LNCAP (cell line): ENCODE results near the gene WDR37.

ENCODE experiments used
- TF ChIP-seq, protein P1 (sequence below): fragments of 450-650 bp; IDR thresholded peaks from 2 replicates; pipeline ENCODE4 v1.5.1; 2017; ENCODE audit warnings: mild to moderate bottlenecking

Gene WDR37

DNA sequence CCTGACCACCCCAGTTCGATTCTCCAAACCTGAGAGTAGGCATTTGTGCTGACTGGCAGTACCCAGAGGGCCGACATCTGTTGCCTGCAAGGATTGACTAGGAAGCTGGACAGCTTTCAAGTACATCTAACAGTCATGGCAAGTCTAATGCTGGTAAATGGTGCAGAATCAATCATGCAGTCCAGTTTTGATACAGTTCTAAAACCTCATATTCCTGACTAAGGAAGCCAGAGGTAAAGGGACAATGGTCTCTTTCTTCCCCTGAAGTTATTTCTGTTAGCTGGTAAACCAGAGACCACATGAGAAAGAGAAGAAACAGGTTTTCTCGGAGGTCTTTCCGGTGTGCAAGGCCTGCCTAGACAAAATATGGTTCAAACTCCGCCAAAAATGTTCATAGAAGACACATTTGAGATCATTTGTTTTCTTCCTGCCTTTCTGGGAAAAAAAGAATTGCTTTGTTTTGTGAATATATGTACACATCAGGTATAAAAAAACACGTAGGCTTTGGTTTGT, 97.1 kb downstream of the WDR37 start:
- TF ChIP-seq, protein P1, sequence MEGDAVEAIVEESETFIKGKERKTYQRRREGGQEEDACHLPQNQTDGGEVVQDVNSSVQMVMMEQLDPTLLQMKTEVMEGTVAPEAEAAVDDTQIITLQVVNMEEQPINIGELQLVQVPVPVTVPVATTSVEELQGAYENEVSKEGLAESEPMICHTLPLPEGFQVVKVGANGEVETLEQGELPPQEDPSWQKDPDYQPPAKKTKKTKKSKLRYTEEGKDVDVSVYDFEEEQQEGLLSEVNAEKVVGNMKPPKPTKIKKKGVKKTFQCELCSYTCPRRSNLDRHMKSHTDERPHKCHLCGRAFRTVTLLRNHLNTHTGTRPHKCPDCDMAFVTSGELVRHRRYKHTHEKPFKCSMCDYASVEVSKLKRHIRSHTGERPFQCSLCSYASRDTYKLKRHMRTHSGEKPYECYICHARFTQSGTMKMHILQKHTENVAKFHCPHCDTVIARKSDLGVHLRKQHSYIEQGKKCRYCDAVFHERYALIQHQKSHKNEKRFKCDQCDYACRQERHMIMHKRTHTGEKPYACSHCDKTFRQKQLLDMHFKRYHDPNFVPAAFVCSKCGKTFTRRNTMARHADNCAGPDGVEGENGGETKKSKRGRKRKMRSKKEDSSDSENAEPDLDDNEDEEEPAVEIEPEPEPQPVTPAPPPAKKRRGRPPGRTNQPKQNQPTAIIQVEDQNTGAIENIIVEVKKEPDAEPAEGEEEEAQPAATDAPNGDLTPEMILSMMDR, result no peak

DNA sequence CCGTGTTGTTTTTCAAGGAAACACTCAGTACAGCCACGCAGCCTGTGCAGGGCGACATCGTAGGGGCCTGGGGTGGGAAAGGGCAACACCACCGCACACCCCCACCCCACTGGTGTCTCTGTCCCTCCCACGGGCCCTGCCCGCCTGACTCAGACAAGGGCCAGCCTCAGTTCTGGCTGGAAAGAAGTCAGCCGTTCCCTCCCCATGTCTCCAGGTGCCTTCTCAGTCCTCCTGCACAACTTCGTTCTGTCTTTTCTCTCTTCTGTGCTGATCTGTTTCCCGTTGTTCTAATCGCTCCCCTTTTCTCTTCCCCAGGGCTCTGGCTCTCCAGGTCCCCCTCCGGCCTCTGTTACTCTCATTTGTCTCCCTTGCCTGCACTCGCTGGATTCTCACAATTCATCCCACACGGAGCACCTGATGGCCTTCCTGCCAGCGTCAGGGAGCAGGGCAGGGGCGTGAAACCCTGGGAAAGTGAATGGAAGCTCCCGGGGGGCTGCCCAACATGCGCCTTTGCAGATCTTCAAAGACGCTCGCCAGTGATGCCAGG, 97.7 kb downstream of the WDR37 start:
- TF ChIP-seq, protein P1, result no peak

DNA sequence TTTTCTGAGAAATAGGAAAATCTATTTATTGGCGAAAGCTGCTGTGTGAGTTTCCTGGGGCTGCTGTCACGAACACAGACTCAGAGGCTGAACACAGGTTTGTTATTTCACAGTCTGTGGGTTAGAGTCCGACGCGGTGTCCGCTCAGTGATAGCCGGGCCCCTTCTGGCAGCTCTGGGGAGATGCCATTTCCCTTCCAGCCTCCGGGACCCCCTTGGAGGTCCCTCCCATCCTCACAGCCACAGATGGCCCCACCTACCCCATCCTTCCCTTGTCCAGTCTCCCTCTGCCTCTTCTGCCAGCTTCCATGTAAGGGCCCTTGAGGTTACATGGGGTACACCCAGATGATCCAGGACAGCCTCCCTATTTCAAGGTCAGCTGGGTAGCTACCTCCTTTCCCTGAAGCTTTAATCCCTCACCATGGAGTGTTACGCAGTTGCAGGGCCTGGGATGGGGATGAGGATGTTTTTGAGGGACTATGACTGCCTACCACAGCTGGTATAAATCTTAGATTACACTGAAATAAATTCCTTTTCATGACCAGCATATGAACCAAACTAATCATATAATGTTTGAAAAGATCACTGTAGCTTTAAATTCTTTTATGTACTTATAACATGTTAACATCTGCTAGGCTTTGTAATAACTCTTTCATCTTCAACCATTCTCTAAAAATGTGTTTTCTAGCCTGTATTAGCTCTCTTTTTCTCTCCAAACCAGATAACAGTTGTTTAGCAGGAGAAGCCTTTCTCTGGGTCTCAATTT, 98.5 kb downstream of the WDR37 start:
- TF ChIP-seq, protein P1, result no peak

DNA sequence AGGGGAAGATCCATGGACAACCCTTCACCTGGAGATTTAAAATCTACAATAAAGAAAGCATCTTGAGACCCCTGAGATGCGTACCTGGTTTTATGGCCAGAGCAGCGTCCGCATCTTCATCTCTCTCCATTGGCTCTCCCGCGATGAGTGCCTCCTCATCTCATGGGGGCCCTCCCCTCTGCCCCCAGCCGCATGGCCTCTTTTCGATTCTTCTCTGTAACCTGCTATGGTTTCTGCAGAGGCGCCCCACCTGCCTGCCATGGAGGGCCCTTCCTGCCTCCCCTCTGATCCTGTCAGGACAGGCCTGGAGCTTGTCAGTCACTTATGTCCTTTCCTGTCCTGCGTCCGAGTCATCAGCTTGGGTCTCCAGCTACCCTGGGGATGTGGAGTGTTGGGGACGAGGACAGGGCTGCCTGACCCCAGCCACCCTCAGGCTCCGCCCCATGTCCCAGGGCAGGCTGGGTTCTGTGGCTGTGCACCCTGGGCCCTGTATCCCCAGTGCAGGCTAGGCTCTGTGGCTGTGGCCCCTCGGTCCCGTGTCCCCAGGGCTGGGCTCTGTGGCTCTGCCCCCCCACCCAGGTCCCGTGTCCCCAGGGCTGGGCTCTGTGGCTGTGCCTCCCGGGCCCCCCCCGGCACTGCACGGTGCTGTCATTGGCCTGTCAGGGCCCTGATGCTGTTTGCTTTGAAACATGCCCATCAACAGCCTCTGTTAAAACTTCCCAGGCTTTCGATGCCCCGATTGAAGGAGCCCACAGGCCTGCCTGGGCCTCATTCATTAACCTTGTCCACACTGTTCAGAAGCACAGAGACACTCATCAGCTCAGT, 99.8 kb downstream of the WDR37 start:
- TF ChIP-seq, protein P1, result no peak

DNA sequence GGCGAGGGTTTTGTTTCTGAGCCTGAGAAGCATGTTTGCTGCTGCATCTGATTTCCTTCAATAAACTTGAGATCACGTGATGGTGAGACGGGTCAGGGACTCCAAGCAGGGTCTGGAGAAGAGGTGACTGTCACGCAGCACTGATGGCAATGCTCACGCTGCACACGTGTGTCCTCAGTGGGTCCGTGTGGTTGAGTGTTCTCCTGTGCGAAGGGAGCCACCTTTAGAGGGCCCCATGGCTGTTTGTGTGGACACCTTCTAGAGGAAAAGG, 100.4 kb downstream of the WDR37 start:
- TF ChIP-seq, protein P1, result no peak

DNA sequence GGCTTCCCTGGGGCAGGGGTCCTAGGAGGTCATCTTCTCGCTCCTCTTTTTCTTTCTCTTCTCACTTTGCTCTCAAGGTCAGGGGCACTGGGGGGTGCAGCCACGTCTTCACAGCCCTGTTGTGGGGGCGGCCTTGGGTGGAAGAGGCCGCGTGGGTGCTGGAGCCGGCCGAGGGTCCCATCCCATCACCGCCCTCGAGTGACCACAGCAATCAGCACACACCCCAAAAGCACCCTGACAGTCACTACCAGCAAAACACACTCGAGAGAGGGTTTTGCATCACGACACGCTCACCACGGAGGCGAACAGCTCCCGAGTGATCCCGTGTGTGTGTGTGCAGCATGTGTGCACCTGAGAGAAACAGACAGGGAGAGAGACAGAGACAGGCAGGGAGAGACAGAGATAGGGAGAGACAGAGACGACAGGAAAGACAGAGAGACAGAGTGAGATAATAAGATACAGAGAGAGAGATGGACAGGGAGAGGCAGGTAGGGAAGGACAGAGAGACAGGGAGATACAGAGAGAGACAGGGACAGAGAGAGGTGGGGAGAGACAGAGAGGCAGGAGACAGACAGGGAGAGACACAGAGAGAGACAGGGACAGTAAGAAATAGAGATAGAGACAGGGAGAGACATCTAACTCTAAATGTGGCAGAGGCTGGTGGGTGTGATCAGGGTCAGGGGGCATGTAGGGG, 100.9 kb downstream of the WDR37 start:
- TF ChIP-seq, protein P1, result no peak

DNA sequence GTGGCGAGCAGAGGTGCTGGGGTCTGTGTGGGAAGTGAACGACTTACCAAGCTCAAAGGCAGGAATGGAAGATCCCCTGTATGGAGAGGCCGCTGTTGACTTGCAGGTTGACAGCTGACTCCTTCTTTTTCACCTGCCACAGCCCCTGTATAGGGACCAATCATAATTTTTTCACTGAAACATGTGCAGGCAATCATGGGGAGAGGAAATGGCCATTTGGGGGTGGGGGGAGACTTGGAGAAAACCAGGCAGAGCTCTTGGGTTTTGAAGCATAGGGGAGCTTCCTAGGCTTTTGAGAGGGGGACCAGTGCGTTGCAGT, 101.4 kb downstream of the WDR37 start:
- TF ChIP-seq, protein P1, result no peak
